Effector memory CD8-positive, alpha-beta T cell (primary cell): ENCODE results near the gene ITGB5.

Source experiments
- ATAC-seq: fragments of 150-1000 bp; cut with Tn5 transposase; replicated peaks from 2 replicates; pipeline ENCODE4 v1.10.0; 2021; ENCODE audit warnings: mild to moderate bottlenecking, moderate library complexity
- DNase-seq, 3 experiments: peaks; one replicate each; pipeline ENCODE4 v3.0.0; 2021
- H3K27ac Mint-ChIP-seq, 2 donors: one replicate each; pipeline ENCODE4 v1.8.0; 2022; ENCODE audit warnings: mild to moderate bottlenecking in 2 of 2, mixed read lengths in 2 of 2, moderate library complexity in 2 of 2
- H3K27me3 Mint-ChIP-seq, 2 donors: one replicate each; pipeline ENCODE4 v1.8.0; 2022; ENCODE audit warnings: mixed read lengths in 2 of 2
- H3K36me3 Mint-ChIP-seq: one replicate; pipeline ENCODE4 v1.8.0; 2022; ENCODE audit warnings: mild to moderate bottlenecking, moderate library complexity, mixed read lengths; ENCODE audit not compliant: insufficient read depth
- H3K4me1 Mint-ChIP-seq, 2 donors: one replicate each; pipeline ENCODE4 v1.8.0; 2022; ENCODE audit warnings: low read depth in 2 of 2, mixed read lengths in 2 of 2
- H3K4me3 Mint-ChIP-seq, 2 donors: one replicate each; pipeline ENCODE4 v1.8.0; 2022; ENCODE audit warnings: mild to moderate bottlenecking in 2 of 2, mixed read lengths in 2 of 2, moderate library complexity in 2 of 2
- H3K9me3 Mint-ChIP-seq, 2 donors: one replicate each; pipeline ENCODE4 v1.8.0; 2022; ENCODE audit warnings: mixed read lengths in 2 of 2

ITGB5 gene

DNA sequence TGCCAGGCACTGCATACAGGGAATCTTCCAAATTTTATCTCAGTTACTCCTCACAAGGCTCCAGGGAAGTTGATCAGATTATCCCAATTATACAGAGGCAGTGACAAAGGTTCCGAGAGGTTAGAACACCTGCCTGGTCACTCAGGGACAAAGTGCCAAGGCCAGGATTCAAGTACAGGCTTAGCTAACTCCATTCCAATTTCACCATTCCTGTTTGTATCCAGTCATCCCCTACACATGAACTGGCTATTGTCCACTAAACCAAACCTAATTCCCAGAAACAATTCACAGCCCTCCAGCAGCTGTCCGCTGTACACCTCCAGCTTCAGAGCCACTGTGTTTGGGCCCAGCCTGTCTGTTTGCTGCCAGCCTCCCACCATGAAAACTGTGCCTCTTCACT lies 31.4 kb upstream of the ITGB5 start:
- no peak overlapping the region for H3K4me3 Mint-ChIP-seq
- H3K27me3 Mint-ChIP-seq: peaks cover 23 to 68% of the 10 kb centered on the region in 2 donors
- H3K9me3 Mint-ChIP-seq: no peaks in the 10 kb centered on the region
- ATAC-seq: no peak
- H3K27ac Mint-ChIP-seq: no peak overlapping the region
- peaks cover 6% of the 10 kb centered on the region for H3K36me3 Mint-ChIP-seq
- H3K4me1 Mint-ChIP-seq: no peaks in the 10 kb centered on the region
- DNase-seq: no peak

DNA sequence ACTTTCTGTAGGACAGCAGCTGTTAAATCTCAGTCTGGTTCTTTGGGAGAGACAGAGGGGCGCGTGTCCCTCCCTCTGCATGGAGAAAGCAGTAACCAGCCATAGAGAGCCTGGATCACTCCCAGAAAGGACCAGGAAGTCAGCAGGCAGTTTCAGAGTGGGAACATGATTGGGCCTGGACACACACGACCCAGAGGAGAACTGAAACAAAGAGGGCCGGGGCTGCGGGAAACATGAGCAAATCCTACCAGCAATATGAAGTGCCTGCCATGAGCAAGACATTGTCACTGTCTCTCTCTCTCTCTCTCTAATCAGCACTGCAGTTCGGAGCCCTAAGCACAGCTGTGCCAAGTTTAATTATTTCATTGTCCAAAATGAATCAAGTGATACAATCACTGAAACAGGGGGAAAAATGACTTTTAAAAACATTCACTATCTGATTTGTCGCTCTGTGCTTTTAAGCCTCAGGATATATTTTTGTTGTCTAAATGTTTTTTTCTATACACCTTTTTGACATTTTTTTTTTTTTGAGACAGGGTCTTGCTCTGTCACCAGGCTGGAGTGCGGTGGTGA lies 29.8 kb upstream of the ITGB5 start:
- H3K36me3 Mint-ChIP-seq: peaks cover 6% of the 10 kb centered on the region
- no peak for DNase-seq
- H3K27ac Mint-ChIP-seq: no peak overlapping the region
- H3K4me1 Mint-ChIP-seq: no peaks in the 10 kb centered on the region
- no peak for ATAC-seq
- no peak overlapping the region for H3K4me3 Mint-ChIP-seq
- H3K9me3 Mint-ChIP-seq: no peaks in the 10 kb centered on the region
- peaks cover 31 to 84% of the 10 kb centered on the region in 2 donors for H3K27me3 Mint-ChIP-seq

DNA sequence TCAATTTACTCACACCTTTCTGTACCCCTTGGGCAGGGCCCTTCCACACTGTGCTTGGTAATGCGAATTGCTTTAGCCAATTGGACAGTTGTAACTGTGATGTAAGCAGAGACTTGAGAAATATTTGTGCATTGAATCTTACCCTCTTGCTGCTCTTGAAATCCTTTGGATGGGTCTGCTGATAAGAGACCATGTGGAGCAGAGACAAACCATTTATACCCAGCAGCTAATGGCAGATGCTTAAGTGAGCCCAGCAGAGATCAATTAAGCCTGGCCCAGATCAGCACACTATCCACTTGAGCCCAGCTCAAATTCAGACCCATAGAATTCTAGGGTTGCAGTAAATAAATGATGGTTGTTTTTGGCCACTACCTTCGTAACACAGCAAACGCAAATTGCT lies 28.1 kb upstream of the ITGB5 start:
- ATAC-seq: no peak
- H3K4me3 Mint-ChIP-seq: no peak overlapping the region
- H3K4me1 Mint-ChIP-seq: no peaks in the 10 kb centered on the region
- H3K27ac Mint-ChIP-seq: no peak overlapping the region
- H3K36me3 Mint-ChIP-seq: peaks cover 2% of the 10 kb centered on the region
- no peaks in the 10 kb centered on the region for H3K9me3 Mint-ChIP-seq
- peaks cover 39 to 89% of the 10 kb centered on the region in 2 donors for H3K27me3 Mint-ChIP-seq
- no peak for DNase-seq

DNA sequence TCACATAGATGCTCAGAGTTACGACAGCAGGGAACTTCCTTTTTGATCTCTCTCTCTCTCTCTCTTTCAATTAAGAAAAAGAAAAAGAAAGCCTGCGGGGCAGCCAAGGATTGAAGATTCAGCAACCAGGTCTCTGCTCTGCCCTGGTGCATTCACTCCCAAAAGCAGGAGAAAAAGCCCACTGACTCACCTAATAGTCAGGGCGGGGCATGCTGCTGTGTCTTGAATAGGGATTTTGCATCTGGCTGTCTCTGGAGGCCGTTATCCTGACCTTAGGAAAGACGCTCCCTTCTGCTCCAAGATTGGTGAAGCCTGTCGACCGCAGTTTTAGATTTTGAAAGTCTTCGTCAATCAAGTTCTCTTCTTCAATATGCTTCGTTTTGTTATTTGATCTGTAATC lies 20.8 kb upstream of the ITGB5 start:
- no peaks in the 10 kb centered on the region for H3K4me1 Mint-ChIP-seq
- no peak overlapping the region for H3K27ac Mint-ChIP-seq
- peaks cover 27 to 30% of the 10 kb centered on the region in 2 donors for H3K27me3 Mint-ChIP-seq
- no peaks in the 10 kb centered on the region for H3K9me3 Mint-ChIP-seq
- H3K4me3 Mint-ChIP-seq: no peak overlapping the region
- H3K36me3 Mint-ChIP-seq: no peaks in the 10 kb centered on the region
- ATAC-seq (no peak), DNase-seq (no peak)

DNA sequence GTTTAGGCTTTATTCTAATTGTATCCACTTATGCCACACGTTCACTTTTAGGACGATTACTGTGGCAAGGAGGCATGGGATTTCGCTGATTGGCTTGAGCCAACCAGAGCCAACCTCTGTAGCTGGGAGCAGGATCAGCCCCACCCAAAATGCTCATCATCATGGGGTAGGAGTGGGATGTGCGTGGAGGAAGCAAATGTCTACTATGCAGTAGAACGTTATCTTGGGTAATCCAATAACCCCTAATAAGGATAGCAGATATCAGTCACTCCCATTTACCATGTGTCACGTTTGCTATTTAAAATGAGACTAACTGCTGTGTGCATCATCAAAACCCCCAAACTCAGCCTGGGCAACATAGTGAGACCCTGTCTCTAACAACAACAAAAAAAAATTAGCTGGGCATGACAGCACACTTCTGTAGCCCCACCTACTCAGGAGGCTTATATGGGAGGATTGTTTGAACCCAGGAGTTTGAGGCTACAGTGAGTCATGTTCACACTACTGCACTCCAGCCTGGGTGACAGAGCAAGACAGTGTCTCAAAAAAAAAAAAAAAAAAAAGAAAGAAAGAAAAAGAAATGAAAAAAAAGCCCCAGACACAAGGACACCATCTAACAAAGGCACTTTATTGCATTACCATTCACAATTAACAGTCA lies 17.8 kb upstream of the ITGB5 start:
- ATAC-seq (no peak), DNase-seq (no peak)
- Mint-ChIP-seq H3K9me3 (no peaks in the 10 kb centered on the region), H3K4me1 (peaks cover 4 to 13% of the 10 kb centered on the region in 2 donors), H3K4me3 (no peak overlapping the region), H3K36me3 (no peaks in the 10 kb centered on the region), H3K27me3 (peaks cover 13 to 15% of the 10 kb centered on the region in 2 donors), H3K27ac (no peak overlapping the region)

DNA sequence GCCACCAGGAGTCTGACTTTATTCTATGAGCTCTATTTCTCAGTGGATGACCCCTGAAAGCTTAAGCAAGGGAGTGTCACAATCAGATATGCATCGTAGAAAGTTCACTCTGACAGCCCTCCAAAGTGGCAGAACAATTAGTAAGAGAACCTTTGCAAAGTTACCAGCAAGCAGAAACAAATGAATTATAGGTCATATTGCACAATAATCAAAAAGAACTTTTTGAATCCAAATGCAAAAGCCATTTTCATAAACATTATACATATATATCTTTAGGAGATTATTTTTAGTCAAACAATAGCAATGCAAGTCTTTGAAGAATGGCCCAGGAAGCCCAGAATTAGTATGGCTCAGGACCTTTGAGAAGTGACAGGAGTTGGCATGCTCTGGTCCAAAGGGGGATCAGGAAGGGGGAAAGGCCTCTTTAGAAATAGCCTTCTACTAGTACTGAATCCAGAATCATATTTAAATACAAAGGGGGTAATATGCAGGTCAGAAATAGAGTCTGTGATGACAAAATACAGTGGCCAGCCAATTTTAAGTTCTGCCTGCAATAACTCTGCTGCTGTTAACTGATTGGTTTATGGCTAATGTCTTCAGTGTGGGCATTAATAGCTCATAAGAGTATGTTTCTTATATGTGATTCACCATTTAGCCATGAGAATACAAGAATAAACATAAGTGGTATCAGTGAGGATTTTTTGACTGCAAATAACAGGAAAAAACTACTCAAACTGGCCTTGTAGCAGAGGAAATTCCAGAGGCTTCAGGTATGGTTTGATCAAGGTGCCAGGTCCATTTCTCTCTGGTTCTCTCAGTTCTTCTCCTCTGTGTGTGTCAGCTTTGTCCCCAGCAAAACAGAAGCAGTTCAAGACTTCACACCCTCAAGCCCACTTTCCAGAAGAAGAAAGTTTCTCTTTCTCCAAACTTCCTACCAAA lies 17.0 kb upstream of the ITGB5 start:
- no peak overlapping the region for H3K4me3 Mint-ChIP-seq
- DNase-seq: no peak
- H3K27me3 Mint-ChIP-seq: peaks cover 13 to 15% of the 10 kb centered on the region in 2 donors
- ATAC-seq: no peak
- H3K27ac Mint-ChIP-seq: no peak overlapping the region
- no peaks in the 10 kb centered on the region for H3K36me3 Mint-ChIP-seq
- peaks cover 4 to 13% of the 10 kb centered on the region in 2 donors for H3K4me1 Mint-ChIP-seq
- no peaks in the 10 kb centered on the region for H3K9me3 Mint-ChIP-seq

DNA sequence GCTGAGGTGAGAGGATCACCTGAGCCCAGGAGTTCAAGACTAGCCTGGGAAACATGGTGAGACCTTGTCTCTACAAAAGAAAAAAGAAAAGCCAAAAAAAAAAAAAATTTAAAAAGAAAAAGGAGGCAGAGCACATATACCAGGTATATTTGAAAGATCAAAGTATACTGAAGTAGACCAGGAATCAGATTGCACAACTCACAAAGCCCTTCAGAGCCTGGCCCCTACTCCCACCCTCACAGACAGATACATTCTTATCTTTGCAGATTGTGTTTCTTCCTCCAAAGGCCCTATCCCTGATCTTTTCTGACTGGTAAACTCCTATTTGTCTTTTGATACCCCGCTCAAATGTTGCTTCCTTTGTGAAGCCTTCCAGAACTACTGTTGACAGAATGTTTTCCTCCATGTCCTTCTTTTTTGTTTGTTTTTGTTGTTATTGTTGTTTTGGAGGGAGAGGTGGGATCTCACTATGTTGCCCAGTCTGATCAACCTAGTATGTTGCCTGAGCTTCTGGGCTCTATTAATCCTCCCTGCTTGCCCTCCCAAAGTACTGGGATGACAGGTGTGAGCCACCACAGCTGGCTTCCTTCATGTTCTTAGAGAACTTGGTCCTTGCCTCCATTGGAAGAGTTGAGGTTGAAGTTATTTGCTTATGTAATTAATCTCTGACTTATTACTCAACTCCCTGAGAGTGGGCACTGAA lies 9.8 kb upstream of the ITGB5 start:
- Mint-ChIP-seq H3K4me1 (peaks cover 4 to 13% of the 10 kb centered on the region in 2 donors), H3K36me3 (no peaks in the 10 kb centered on the region), H3K27me3 (peaks cover 0 to 7% of the 10 kb centered on the region in 2 donors), H3K9me3 (no peaks in the 10 kb centered on the region), H3K4me3 (no peak overlapping the region), H3K27ac (no peak overlapping the region)
- DNase-seq: no peak
- ATAC-seq: no peak

DNA sequence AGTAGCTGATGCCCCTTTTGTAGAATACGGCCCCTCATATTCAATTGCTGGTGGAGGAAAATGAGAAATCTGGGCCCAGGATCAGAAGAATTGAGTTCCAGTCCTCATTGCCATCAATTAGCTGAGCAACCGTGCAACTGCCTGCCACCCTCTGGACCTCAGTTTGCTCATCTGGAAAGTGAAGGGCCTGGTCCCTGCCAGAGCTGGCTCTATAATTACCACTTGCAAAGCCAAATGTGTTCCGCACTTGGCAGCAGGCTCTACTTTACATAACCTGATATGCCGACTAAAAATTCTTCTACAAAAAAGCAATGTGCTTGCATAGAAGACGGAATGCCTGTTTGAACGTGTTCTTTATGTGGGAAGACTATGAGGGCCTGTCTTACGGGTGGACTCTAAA lies 8.6 kb upstream of the ITGB5 start:
- H3K4me3 Mint-ChIP-seq: no peak overlapping the region
- H3K27me3 Mint-ChIP-seq: peaks cover 0 to 4% of the 10 kb centered on the region in 2 donors
- ATAC-seq (no peak), DNase-seq (no peak)
- no peak overlapping the region for H3K27ac Mint-ChIP-seq
- H3K4me1 Mint-ChIP-seq: peaks cover 1 to 5% of the 10 kb centered on the region in 2 donors
- H3K36me3 Mint-ChIP-seq: no peaks in the 10 kb centered on the region
- no peaks in the 10 kb centered on the region for H3K9me3 Mint-ChIP-seq

DNA sequence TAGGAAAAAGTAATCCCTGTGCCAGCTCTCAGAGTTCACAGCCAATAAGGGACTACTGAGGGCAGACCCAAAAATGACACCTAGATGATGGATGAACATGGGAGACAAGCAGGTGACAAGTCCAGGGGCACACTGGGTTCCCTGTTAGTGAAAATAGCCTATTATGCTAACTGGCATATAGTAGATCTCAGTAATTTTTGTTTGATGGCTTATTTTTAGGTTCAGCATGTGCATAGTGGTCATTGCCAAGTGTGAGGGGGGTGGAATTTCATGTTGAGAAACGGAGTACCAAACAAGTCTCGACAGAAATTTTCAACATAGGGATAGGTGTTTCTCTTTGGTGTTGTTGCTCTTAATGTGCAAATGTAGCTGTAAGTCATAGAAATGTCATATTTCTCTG lies 6.4 kb upstream of the ITGB5 start:
- Mint-ChIP-seq H3K27ac (no peak overlapping the region), H3K4me1 (no peaks in the 10 kb centered on the region), H3K36me3 (no peaks in the 10 kb centered on the region), H3K4me3 (no peak overlapping the region), H3K27me3 (peaks cover 16 to 27% of the 10 kb centered on the region in 2 donors), H3K9me3 (no peaks in the 10 kb centered on the region)
- no peak for ATAC-seq
- no peak for DNase-seq

DNA sequence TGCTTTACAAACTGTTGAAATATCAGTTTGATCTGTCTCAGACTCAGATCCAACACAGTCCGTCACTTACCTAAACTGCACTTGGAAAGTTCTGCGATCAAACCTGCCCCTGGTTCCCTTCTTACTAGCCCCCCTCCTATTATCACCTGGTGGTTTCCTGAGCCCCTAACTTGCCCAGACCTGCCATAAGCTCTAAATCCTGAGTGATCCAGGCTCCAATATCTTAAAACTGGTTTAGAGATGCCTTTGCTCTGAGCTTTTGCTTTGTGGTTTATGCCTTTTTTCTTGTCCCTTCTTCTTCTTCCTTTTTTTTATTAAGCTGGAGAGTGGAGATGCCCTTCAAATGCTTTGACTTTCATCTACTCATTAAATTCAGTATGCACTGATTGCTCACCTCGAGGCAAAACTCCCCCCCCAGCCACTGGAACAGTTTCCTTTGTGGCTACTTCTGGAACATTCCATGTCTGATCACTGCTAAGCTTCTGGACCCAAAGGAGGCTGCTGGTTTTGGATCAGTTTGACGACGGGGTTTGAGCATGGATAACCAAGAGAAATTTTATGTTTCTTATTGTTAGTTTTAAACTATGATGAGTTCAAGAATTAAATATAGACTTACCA lies 3.5 kb upstream of the ITGB5 start:
- Mint-ChIP-seq H3K4me1 (peaks cover 0 to 7% of the 10 kb centered on the region in 2 donors), H3K36me3 (peaks cover 3% of the 10 kb centered on the region), H3K27me3 (peaks cover 33 to 43% of the 10 kb centered on the region in 2 donors), H3K4me3 (no peak overlapping the region), H3K27ac (no peak overlapping the region), H3K9me3 (no peaks in the 10 kb centered on the region)
- DNase-seq (no peak), ATAC-seq (no peak)

DNA sequence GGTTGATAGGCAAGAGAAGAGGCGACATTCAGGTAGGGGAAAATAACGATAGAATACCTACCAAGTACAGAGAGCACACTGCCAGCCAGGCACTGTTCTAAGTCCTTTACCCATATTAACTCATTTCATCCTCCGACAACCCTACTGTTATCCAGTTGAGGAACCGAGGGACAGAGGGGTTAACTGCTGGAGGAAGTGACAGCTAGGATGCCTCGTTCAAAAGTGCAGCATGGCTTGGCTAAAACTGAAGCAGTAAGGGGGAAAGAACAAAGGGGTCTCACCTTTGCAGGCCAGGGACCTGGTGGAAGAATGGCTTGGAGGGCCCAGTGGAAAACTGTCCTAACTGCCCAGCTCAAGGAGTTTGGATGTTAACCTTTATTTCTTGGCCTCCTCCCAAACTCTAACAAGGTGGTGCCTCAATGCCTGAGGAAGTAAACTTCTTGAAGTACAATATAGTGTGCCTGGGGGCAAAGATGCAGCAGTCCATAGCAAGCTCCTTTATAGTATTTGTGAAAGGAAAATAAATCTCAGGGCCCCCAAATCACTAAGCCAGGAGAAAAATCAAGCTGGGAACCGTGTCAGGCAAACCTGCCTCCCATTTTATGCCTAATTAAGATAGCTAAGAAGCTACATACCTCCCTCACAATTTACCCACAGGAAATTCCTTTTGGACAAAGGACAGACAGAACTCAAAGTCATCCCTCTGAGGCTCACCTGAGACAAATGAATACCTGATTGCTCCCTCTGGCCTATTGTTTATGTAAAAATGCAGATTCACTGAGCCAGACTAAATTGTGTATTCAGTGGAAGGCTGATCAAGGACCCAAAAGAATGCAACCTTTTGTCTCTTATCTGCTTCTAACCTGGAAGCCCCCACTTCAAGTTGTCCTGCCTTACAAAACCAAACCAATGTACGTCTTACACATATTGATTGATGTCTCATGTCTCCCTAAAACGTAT lies 1.6 kb upstream of the ITGB5 start:
- Mint-ChIP-seq H3K4me1 (peaks cover 0 to 7% of the 10 kb centered on the region in 2 donors), H3K36me3 (peaks cover 3% of the 10 kb centered on the region), H3K9me3 (no peaks in the 10 kb centered on the region), H3K27ac (no peak overlapping the region), H3K4me3 (peak overlapping the region; percentile 72 to 77), H3K27me3 (peaks cover 46 to 63% of the 10 kb centered on the region in 2 donors)
- DNase-seq (no peak), ATAC-seq (no peak)

DNA sequence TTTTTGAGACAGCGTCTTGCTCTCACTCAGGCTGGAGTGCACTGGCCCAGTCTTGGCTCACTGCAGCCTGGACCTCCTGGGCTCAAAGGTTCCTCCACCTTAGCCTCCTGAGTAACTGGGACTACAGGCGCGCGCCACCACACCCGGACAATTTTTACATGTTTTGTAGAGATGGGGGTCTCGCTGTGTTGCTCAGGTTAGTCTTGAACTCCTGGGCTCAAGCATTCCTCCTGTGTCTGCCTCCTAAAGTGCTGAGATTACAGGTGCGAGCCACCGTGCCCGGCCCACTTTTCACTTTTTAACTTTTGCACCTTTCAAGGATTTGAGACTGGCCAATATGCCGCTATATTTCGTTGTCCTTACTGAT lies 750 bp upstream of the ITGB5 start:
- ATAC-seq: no peak
- H3K36me3 Mint-ChIP-seq: peaks cover 6% of the 10 kb centered on the region
- no peak for DNase-seq
- H3K27ac Mint-ChIP-seq: no peak overlapping the region
- H3K4me3 Mint-ChIP-seq: peak overlapping the region; percentile 72 to 77
- H3K4me1 Mint-ChIP-seq: peaks cover 0 to 7% of the 10 kb centered on the region in 2 donors
- H3K9me3 Mint-ChIP-seq: no peaks in the 10 kb centered on the region
- H3K27me3 Mint-ChIP-seq: peaks cover 52 to 70% of the 10 kb centered on the region in 2 donors
